Renal cortex interstitium (tissue), 11 donors: ENCODE results near the gene RXRA. TPM values are rescaled to one million over a fixed set of nuclear protein-coding genes. Genes with fewer than 3 reads are reported as not detected.

ENCODE experiments used
- DNase-seq, 11 donors: peaks; one replicate each; pipeline ENCODE4 v3.0.0-alpha.2; 2013; ENCODE audit warnings: low read depth in 9 of 11, low spot score in 4 of 11; ENCODE audit errors: extremely low read depth in 1 of 11
- polyA plus RNA-seq, 3 donors: library from polyadenylated mRNA; unstranded; fragments of 120-200 nt; gene quantifications; one replicate each; pipeline ENCODE4 v1.2.1, GENCODE V29; 2013; ENCODE audit not compliant: insufficient read length in 3 of 3

Gene RXRA
- polyA plus RNA-seq, 3 donors, result 33.5 to 51.7 (median 44.8) TPM

GRCh38 chr9:134330590-134330989 is 4.3 kb downstream of the RXRA start:
- no peak for DNase-seq

- no peak for DNase-seq
These were observed 5.2 kb downstream of the RXRA start for GRCh38 chr9:134331186-134332025.

GRCh38 chr9:134332266-134332665 is 6.0 kb downstream of the RXRA start:
- no peak for DNase-seq

- no peak for DNase-seq
These were observed 6.6 kb downstream of the RXRA start for GRCh38 chr9:134332841-134333233.

- DNase-seq, result peak in 1 of 11 donors; percentile 70
These were observed 7.1 kb downstream of the RXRA start for GRCh38 chr9:134333234-134333873.

GRCh38 chr9:134333874-134334581 is 7.8 kb downstream of the RXRA start:
- no peak for DNase-seq

GRCh38 chr9:134335061-134335460 is 8.8 kb downstream of the RXRA start:
- DNase-seq, result no peak

GRCh38 chr9:134335486-134336220 is 9.4 kb downstream of the RXRA start:
- DNase-seq, result no peak

GRCh38 chr9:134336228-134336627 is 10.0 kb downstream of the RXRA start:
- no peak for DNase-seq

- no peak for DNase-seq
These were observed 10.7 kb downstream of the RXRA start for GRCh38 chr9:134336924-134337323.

- no peak for DNase-seq
These were observed 11.2 kb downstream of the RXRA start for GRCh38 chr9:134337469-134337868.

- DNase-seq, result no peak
These were observed 12.3 kb downstream of the RXRA start for GRCh38 chr9:134338394-134339182.

GRCh38 chr9:134339183-134339806 is 13.0 kb downstream of the RXRA start:
- DNase-seq, result no peak

- DNase-seq, result no peak
These were observed 14.4 kb downstream of the RXRA start for GRCh38 chr9:134340475-134341160.

- no peak for DNase-seq
These were observed 15.1 kb downstream of the RXRA start for GRCh38 chr9:134341306-134341705.

GRCh38 chr9:134341929-134342745 is 15.9 kb downstream of the RXRA start:
- no peak for DNase-seq

GRCh38 chr9:134342746-134343115 is 16.5 kb downstream of the RXRA start:
- no peak for DNase-seq
